Neuronal stem cell (in vitro differentiated cells): ENCODE results near the gene TM9SF1.

Experiments
- DNase-seq: peaks from one replicate; pipeline ENCODE4 v3.0.0-alpha.2; 2013; ENCODE audit warnings: low spot score
- H2AFZ ChIP-seq: one replicate; pipeline ENCODE4 v1.6.1; 2013; ENCODE audit warnings: mild to moderate bottlenecking, low read length, inconsistent platforms
- H2AK5ac ChIP-seq: 2 replicates; pipeline ENCODE4 v1.6.1; 2013; ENCODE audit warnings: low read depth, mild to moderate bottlenecking, inconsistent platforms, low read length, moderate library complexity, mixed read lengths
- H2BK120ac ChIP-seq: 2 replicates; pipeline ENCODE4 v1.6.1; 2013; ENCODE audit warnings: low read depth, mild to moderate bottlenecking, inconsistent platforms, low read length, moderate library complexity, mixed read lengths
- H2BK12ac ChIP-seq: one replicate; pipeline ENCODE4 v1.6.1; 2013; ENCODE audit warnings: low read length, inconsistent platforms
- H2BK15ac ChIP-seq: 2 replicates; pipeline ENCODE4 v1.6.1; 2013; ENCODE audit warnings: mild to moderate bottlenecking, low read length, inconsistent platforms, mixed read lengths
- H2BK5ac ChIP-seq: one replicate; pipeline ENCODE4 v1.6.1; 2013; ENCODE audit warnings: inconsistent platforms, mild to moderate bottlenecking, low read length, moderate library complexity
- H3K14ac ChIP-seq: one replicate; pipeline ENCODE4 v1.6.1; 2013; ENCODE audit warnings: low read length, inconsistent platforms
- H3K18ac ChIP-seq: 2 replicates; pipeline ENCODE4 v1.6.1; 2013; ENCODE audit warnings: low read length, inconsistent platforms
- H3K23ac ChIP-seq: 2 replicates; pipeline ENCODE4 v1.6.1; 2013; ENCODE audit warnings: low read depth, mild to moderate bottlenecking, mixed read lengths, low read length, inconsistent platforms; ENCODE audit not compliant: poor library complexity
- H3K27ac ChIP-seq: replicated peaks from 3 replicates; pipeline ENCODE4 v1.5.1; 2013; ENCODE audit warnings: low read length, inconsistent platforms
- H3K27me3 ChIP-seq, 3 experiments: 2 replicates each; pipeline ENCODE4 v1.6.1; 2013; ENCODE audit warnings: low read length in 3 of 3, mild to moderate bottlenecking in 2 of 3, inconsistent platforms in 1 of 3, low read depth in 1 of 3, mixed read lengths in 1 of 3, moderate library complexity in 1 of 3; ENCODE audit not compliant: control insufficient read depth in 3 of 3, insufficient read depth in 3 of 3
- H3K36me3 ChIP-seq, 2 donors: replicated peaks in 1 of 2; 2 replicates each; pipeline ENCODE4 v1.6.1; 2013; ENCODE audit warnings: low read length in 2 of 2; ENCODE audit not compliant: control insufficient read depth in 2 of 2, insufficient read depth in 2 of 2
- H3K4ac ChIP-seq: 2 replicates; pipeline ENCODE4 v1.6.1; 2013; ENCODE audit warnings: inconsistent platforms, mild to moderate bottlenecking, low read length, moderate library complexity
- H3K4me1 ChIP-seq, 2 donors: 1 replicate in 1 of 2; 2 replicates in 1 of 2; pipeline ENCODE4 v1.6.1; 2013; ENCODE audit warnings: low read length in 2 of 2, low read depth in 1 of 2; ENCODE audit not compliant: control insufficient read depth in 2 of 2, insufficient read depth in 1 of 2
- H3K4me2 ChIP-seq: one replicate; pipeline ENCODE4 v1.6.1; 2013; ENCODE audit warnings: mild to moderate bottlenecking, low read length, inconsistent platforms; ENCODE audit not compliant: insufficient read depth, poor library complexity, severe bottlenecking
- H3K4me3 ChIP-seq, 2 donors: 2 replicates each; pipeline ENCODE4 v1.5.1; 2013; ENCODE audit warnings: low read length in 2 of 2, mild to moderate bottlenecking in 2 of 2, inconsistent platforms in 1 of 2, moderate library complexity in 1 of 2
- H3K79me1 ChIP-seq: one replicate; pipeline ENCODE4 v1.6.1; 2013; ENCODE audit warnings: low read depth, mild to moderate bottlenecking, inconsistent platforms, low read length, moderate library complexity
- H3K9ac ChIP-seq: one replicate; pipeline ENCODE4 v1.6.1; 2013; ENCODE audit warnings: mild to moderate bottlenecking, low read depth, low read length, inconsistent platforms; ENCODE audit not compliant: poor library complexity
- H3K9me3 ChIP-seq, 2 donors: replicated peaks in 1 of 2; 2 replicates each; pipeline versions ENCODE3 to v1.6.1; 2013; ENCODE audit warnings: low read length in 2 of 2, mild to moderate bottlenecking in 2 of 2, inconsistent platforms in 1 of 2, low read depth in 1 of 2, mixed read lengths in 1 of 2, moderate library complexity in 1 of 2; ENCODE audit not compliant: control insufficient read depth in 2 of 2, insufficient read depth in 1 of 2
- H4K8ac ChIP-seq: one replicate; pipeline ENCODE4 v1.6.1; 2013; ENCODE audit warnings: low read depth, mild to moderate bottlenecking, inconsistent platforms, low read length, moderate library complexity
- H4K91ac ChIP-seq: one replicate; pipeline ENCODE4 v1.6.1; 2013; ENCODE audit warnings: low read length, low read depth, mild to moderate bottlenecking, inconsistent platforms; ENCODE audit not compliant: poor library complexity
- WGBS, 2 donors: extraction: QIAGEN DNeasy Blood & Tissue Kit; methylation state at CpG; one replicate each; pipeline ENCODE4 v1.1.7; 2013; ENCODE audit warnings: missing lambda C conversion rate in 2 of 2, mixed read lengths in 1 of 2; ENCODE audit not compliant: insufficient read length in 2 of 2, insufficient replicate concordance in 1 of 2; ENCODE audit errors: extremely low coverage in 2 of 2; 5-methylcytosine and 5-hydroxymethylcytosine counted together

The TM9SF1 gene

DNA sequence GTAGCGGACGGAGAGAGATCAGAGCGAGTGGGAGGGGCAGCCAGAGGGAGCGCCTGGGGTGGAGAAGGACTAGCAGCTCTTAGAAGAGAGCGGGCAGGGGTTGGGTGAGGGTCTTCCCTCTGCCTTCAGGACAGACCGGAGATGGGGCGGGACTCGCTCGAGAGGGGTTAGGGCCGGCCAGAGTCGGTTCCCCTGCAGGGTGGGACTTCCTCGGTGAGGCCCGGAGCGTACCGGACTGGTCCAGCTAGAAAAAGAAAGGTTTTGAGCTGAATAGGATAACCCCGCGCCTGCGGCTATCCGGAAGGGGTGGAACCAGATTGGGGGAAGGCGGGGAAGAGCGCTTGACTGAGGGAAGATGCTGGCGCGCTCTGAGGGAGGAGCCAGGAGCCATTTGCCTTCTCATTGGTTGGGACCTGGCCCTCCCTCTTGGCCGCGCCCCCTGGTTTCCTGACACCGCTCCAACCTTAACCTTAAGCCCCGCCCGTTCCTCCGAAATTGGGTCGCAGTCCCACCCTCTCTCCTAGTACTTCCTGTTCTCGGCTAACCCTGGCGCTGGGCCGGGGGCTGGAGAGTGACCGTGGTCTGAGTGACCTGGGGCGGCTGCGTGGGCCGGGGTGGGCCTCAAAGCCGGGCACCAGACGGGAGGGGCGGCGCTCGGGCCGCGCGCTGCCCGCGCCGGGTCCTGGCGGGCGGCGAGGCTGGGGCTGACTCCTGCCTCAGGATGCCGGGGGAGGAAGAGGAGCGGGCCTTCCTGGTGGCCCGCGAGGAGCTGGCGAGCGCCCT, 48.1 kb downstream of the TM9SF1 start, which contains the start of gene RNF31:
TSS of gene RNF31 (plus strand) at position 521 of the 783 bp plus-strand sequence. CDS start at position 722, 201 bp downstream.
- Histone ChIP-seq H2BK120ac (peak within 1 kb of the TSS; percentile 84), H3K4ac (no peak within 1 kb of the TSS), H3K14ac (peak within 1 kb of the TSS; percentile 91), H3K36me3 (peaks cover 36 to 63% of the 10 kb centered on the region in 2 donors), H2AK5ac (peak within 1 kb of the TSS; percentile 86), H3K9ac (peak within 1 kb of the TSS; percentile 97), H2BK5ac (peak within 1 kb of the TSS; percentile 83), H3K4me2 (peak within 1 kb of the TSS; percentile 97), H4K8ac (no peak within 1 kb of the TSS), H3K27ac (peak within 1 kb of the TSS; percentile 85), H3K79me1 (peaks cover 13% of the 10 kb centered on the region), H3K9me3 (no peaks in the 10 kb centered on the region), H2BK15ac (peak within 1 kb of the TSS; percentile 37), H4K91ac (no peak within 1 kb of the TSS), H2BK12ac (no peak within 1 kb of the TSS), H2AFZ (peak within 1 kb of the TSS; percentile 95), H3K18ac (peak within 1 kb of the TSS; percentile 95), H3K27me3 (no peaks in the 10 kb centered on the region), H3K4me1 (peaks cover 8 to 17% of the 10 kb centered on the region in 2 donors), H3K23ac (peak within 1 kb of the TSS; percentile 11), H3K4me3 (peak within 1 kb of the TSS; percentile 93 to 96)
- peak; percentile 95 for DNase-seq
- no CpG with 5 or more reads among the region's 57 CpGs for WGBS, 2 donors

DNA sequence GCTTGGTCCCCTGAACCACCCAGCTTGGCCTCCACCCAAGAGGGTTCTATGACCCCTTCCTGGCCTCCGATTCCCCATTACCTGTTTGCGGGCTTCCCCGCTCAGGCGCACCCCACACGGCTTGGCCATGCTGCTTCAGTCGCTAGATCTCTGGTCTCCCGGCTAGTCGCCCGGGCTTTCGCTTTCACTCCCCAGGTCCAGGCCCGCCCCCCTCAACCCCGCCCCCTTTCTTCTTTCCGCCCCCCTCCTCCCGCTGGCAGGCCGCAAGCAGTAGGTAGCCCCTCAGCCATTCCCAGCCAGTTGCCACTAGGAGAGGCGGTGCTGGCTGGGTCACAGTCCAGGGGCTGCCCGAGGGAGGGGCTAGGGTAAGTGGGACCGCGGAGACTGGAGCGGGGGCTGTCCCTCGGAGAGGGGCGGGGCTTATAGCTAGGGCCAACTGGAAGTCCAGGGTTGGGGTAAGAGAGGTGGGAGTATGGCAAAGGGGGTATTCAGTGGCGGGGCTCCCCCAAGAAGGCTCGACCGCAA, 48.7 kb downstream of the TM9SF1 start, which contains the start of gene PSME2:
TSS of gene PSME2 (minus strand) at position 158 of the 525 bp plus-strand sequence. CDS start at position 129, 29 bp downstream.
- peaks cover 10 to 17% of the 10 kb centered on the region in 2 donors for H3K4me1 ChIP-seq

DNA sequence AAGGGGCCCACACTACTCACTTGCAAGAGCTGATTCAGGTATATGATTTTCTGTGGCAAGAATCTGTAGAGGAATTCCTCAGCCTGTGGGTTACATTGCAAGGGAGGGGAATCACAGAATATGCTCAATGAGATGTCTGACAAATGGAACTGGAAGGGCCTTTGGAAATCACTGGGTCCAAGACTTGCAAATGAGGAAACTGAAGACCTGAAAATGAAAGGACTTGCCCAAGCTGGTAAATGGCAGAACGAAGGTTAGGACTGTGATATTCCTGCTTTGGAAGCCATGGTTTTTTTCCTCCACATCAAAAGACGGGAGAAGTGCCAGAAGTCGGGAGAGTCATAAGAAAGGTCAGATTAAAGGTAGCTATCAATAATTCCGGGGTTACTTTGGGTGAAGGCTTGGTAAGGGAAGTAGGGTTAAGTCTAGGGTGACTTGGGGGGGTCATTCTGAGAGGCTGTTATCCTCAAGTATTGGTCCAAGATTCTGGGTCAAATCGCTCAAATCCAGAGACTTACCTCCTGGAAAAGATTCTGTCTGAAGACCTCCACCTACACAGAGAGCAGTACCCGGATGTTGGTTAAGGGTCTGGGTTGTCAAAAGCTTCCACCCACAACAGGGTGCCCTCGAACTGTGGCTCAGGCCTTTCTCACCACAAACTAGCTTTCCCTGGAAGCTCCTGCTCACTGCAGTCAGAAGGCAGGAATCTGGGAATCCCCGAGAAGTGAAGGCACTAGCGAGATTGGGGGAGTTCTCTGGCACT, 49.4 kb downstream of the TM9SF1 start:
- DNase-seq = no peak
- H3K4ac ChIP-seq = no peak overlapping the region
- peaks cover 10 to 17% of the 10 kb centered on the region in 2 donors for H3K4me1 ChIP-seq
- H3K18ac ChIP-seq = peak overlapping the region; percentile 86
- H2BK15ac ChIP-seq = peak overlapping the region; percentile 37
- no peak overlapping the region for H2BK120ac ChIP-seq
- peaks cover 25 to 50% of the 10 kb centered on the region in 2 donors for H3K36me3 ChIP-seq
- H3K27me3 ChIP-seq = no peaks in the 10 kb centered on the region
- H3K9ac ChIP-seq = peak overlapping the region; percentile 95
- no peak overlapping the region for H2BK12ac ChIP-seq
- H2BK5ac ChIP-seq = peak overlapping the region; percentile 83
- H3K23ac ChIP-seq = no peak overlapping the region
- H3K14ac ChIP-seq = peak overlapping the region; percentile 91
- peaks cover 17% of the 10 kb centered on the region for H3K79me1 ChIP-seq
- H4K91ac ChIP-seq = no peak overlapping the region
- peak overlapping the region; percentile 88 for H2AFZ ChIP-seq
- WGBS, 2 donors = no CpG with 5 or more reads among the region's 9 CpGs
- H4K8ac ChIP-seq = no peak overlapping the region
- H3K27ac ChIP-seq = peak overlapping the region; percentile 56
- no peaks in the 10 kb centered on the region for H3K9me3 ChIP-seq
- H3K4me3 ChIP-seq = peak overlapping the region; percentile 81 to 96
- H2AK5ac ChIP-seq = peak overlapping the region; percentile 38
- peak overlapping the region; percentile 76 for H3K4me2 ChIP-seq

More for the DNA sequence above, 48.7 kb downstream of the TM9SF1 start, which contains the start of gene PSME2:
- Histone ChIP-seq H2BK15ac (peak within 1 kb of the TSS; percentile 37), H2BK120ac (peak within 1 kb of the TSS; percentile 84), H2AK5ac (peak within 1 kb of the TSS; percentile 38), H4K8ac (no peak within 1 kb of the TSS), H3K9me3 (no peaks in the 10 kb centered on the region), H3K4me3 (peak within 1 kb of the TSS; percentile 93 to 96), H3K79me1 (peaks cover 13% of the 10 kb centered on the region), H2BK5ac (peak within 1 kb of the TSS; percentile 83), H2AFZ (peak within 1 kb of the TSS; percentile 95), H3K27ac (peak within 1 kb of the TSS; percentile 85), H3K4ac (no peak within 1 kb of the TSS), H3K23ac (peak within 1 kb of the TSS; percentile 11), H3K36me3 (peaks cover 31 to 57% of the 10 kb centered on the region in 2 donors), H3K4me2 (peak within 1 kb of the TSS; percentile 97), H3K9ac (peak within 1 kb of the TSS; percentile 97), H3K14ac (peak within 1 kb of the TSS; percentile 91), H3K18ac (peak within 1 kb of the TSS; percentile 95), H3K27me3 (no peaks in the 10 kb centered on the region), H2BK12ac (no peak within 1 kb of the TSS), H4K91ac (no peak within 1 kb of the TSS)
- peak; percentile 96 for DNase-seq
- WGBS, 2 donors = no CpG with 5 or more reads among the region's 25 CpGs
